ENCODE data around the gene TXNRD2.
A peak's percentile ranks its signal among the peaks of the same experiment; 100 is the strongest.

Gene TXNRD2

GRCh38 chr22:19844377-19845053 is 97.1 kb downstream of the TXNRD2 start:
- DNase-seq (ENCODE audit: insufficient read length, low spot score) = no peak
- peak; percentile 52 for FAIRE-seq

GRCh38 chr22:19843857-19844376 is 97.7 kb downstream of the TXNRD2 start:
- no peak for DNase-seq (ENCODE audit: insufficient read length, low spot score)
- TF ChIP-seq SPI1 (IDR thresholded peaks at IDR 0.05; ENCODE audit: low read depth, low read length) (no peak), PAX5 (IDR thresholded peaks at IDR 0.05; ENCODE audit: insufficient read depth, low read length, severe bottlenecking) (no peak), POLR2A (IDR thresholded peaks at IDR 0.05; ENCODE audit: low read depth, low read length) (no peak), POU2F2 (IDR thresholded peaks at IDR 0.05; ENCODE audit: low read depth, low read length) (no peak), POLR2AphosphoS5 (IDR thresholded peaks at IDR 0.05; ENCODE audit: low read depth, low read length) (no peak)
- no peak for FAIRE-seq

More at GRCh38 chr22:19844377-19845053, 97.1 kb downstream of the TXNRD2 start:
- TF ChIP-seq PAX5 (IDR thresholded peaks at IDR 0.05; ENCODE audit: insufficient read depth, low read length, severe bottlenecking) (no peak), POLR2A (IDR thresholded peaks at IDR 0.05; ENCODE audit: low read depth, low read length) (no peak), TAF1 (IDR thresholded peaks at IDR 0.05; ENCODE audit: low read depth, low read length) (no peak), POU2F2 (IDR thresholded peaks at IDR 0.05; ENCODE audit: low read depth, low read length) (no peak), POLR2AphosphoS5 (IDR thresholded peaks at IDR 0.05; ENCODE audit: low read depth, low read length) (no peak), SPI1 (IDR thresholded peaks at IDR 0.05; ENCODE audit: low read depth, low read length) (no peak)

GRCh38 chr22:19843107-19843856 is 98.3 kb downstream of the TXNRD2 start:
- TF ChIP-seq SPI1 (IDR thresholded peaks at IDR 0.05; ENCODE audit: low read depth, low read length) (no peak), POLR2AphosphoS5 (IDR thresholded peaks at IDR 0.05; ENCODE audit: low read depth, low read length) (no peak), PAX5 (IDR thresholded peaks at IDR 0.05; ENCODE audit: insufficient read depth, low read length, severe bottlenecking) (no peak), POLR2A (IDR thresholded peaks at IDR 0.05; ENCODE audit: low read depth, low read length) (no peak), TAF1 (IDR thresholded peaks at IDR 0.05; ENCODE audit: low read depth, low read length) (no peak), POU2F2 (IDR thresholded peaks at IDR 0.05; ENCODE audit: low read depth, low read length) (no peak)
- DNase-seq (ENCODE audit: insufficient read length, low spot score) = no peak
- FAIRE-seq = no peak

GRCh38 chr22:19842393-19843106 is 99.1 kb downstream of the TXNRD2 start:
- FAIRE-seq (no peak), DNase-seq (ENCODE audit: insufficient read length, low spot score) (no peak)
- TF ChIP-seq POU2F2 (IDR thresholded peaks at IDR 0.05; ENCODE audit: low read depth, low read length) (no peak), POLR2AphosphoS5 (IDR thresholded peaks at IDR 0.05; ENCODE audit: low read depth, low read length) (no peak), PAX5 (IDR thresholded peaks at IDR 0.05; ENCODE audit: insufficient read depth, low read length, severe bottlenecking) (no peak), SPI1 (IDR thresholded peaks at IDR 0.05; ENCODE audit: low read depth, low read length) (no peak), POLR2A (IDR thresholded peaks at IDR 0.05; ENCODE audit: low read depth, low read length) (no peak), TAF1 (IDR thresholded peaks at IDR 0.05; ENCODE audit: low read depth, low read length) (no peak)

GRCh38 chr22:19841641-19842392 is 99.8 kb downstream of the TXNRD2 start:
- no peak for TF ChIP-seq TAF1 (IDR thresholded peaks at IDR 0.05; ENCODE audit: low read depth, low read length)
- no peak for TF ChIP-seq POLR2A (IDR thresholded peaks at IDR 0.05; ENCODE audit: low read depth, low read length)
- TF ChIP-seq PAX5 (IDR thresholded peaks at IDR 0.05; ENCODE audit: insufficient read depth, low read length, severe bottlenecking) = no peak
- no peak for TF ChIP-seq SPI1 (IDR thresholded peaks at IDR 0.05; ENCODE audit: low read depth, low read length)
- TF ChIP-seq POU2F2 (IDR thresholded peaks at IDR 0.05; ENCODE audit: low read depth, low read length) = no peak
- TF ChIP-seq POLR2AphosphoS5 (IDR thresholded peaks at IDR 0.05; ENCODE audit: low read depth, low read length) = no peak
- FAIRE-seq (peak; percentile 61), DNase-seq (ENCODE audit: insufficient read length, low spot score) (no peak)

GRCh38 chr22:19840955-19841640 is 100.5 kb downstream of the TXNRD2 start:
- FAIRE-seq = no peak
- TF ChIP-seq POLR2A (IDR thresholded peaks at IDR 0.05; ENCODE audit: low read depth, low read length) (no peak), POLR2AphosphoS5 (IDR thresholded peaks at IDR 0.05; ENCODE audit: low read depth, low read length) (no peak)
- no peak for DNase-seq (ENCODE audit: insufficient read length, low spot score)

- FAIRE-seq (no peak), DNase-seq (ENCODE audit: insufficient read length, low spot score) (no peak)
- TF ChIP-seq POLR2AphosphoS5 (IDR thresholded peaks at IDR 0.05; ENCODE audit: low read depth, low read length) (no peak), POU2F2 (IDR thresholded peaks at IDR 0.05; ENCODE audit: low read depth, low read length) (no peak), TAF1 (IDR thresholded peaks at IDR 0.05; ENCODE audit: low read depth, low read length) (no peak), PAX5 (IDR thresholded peaks at IDR 0.05; ENCODE audit: insufficient read depth, low read length, severe bottlenecking) (no peak), SPI1 (IDR thresholded peaks at IDR 0.05; ENCODE audit: low read depth, low read length) (no peak), POLR2A (IDR thresholded peaks at IDR 0.05; ENCODE audit: low read depth, low read length) (no peak)
Measured at GRCh38 chr22:19840059-19840458, 101.6 kb downstream of the TXNRD2 start.

- FAIRE-seq = no peak
- TF ChIP-seq TAF1 (IDR thresholded peaks at IDR 0.05; ENCODE audit: low read depth, low read length) = no peak
- TF ChIP-seq POLR2AphosphoS5 (IDR thresholded peaks at IDR 0.05; ENCODE audit: low read depth, low read length) = no peak
- no peak for TF ChIP-seq SPI1 (IDR thresholded peaks at IDR 0.05; ENCODE audit: low read depth, low read length)
- no peak for TF ChIP-seq PAX5 (IDR thresholded peaks at IDR 0.05; ENCODE audit: insufficient read depth, low read length, severe bottlenecking)
- no peak for DNase-seq (ENCODE audit: insufficient read length, low spot score)
Measured at GRCh38 chr22:19837915-19838314, 103.7 kb downstream of the TXNRD2 start.
